IMR-90 (cell line): Measurements from ENCODE around the gene TTLL11. TPM values are rescaled to one million over a fixed set of nuclear protein-coding genes. Genes with fewer than 3 reads are reported as not detected.

ENCODE experiments used
- ATAC-seq: fragments of 200-7000 bp; cut with Tn5 transposase; 2 replicates; pipeline ENCODE4 v1.9.1; 2020; ENCODE audit warnings: low read depth, mild to moderate bottlenecking, moderate library complexity
- BruUV-seq: library from RNA; stranded (reverse); fragments of 400-500 nt; replicated peaks from 2 replicates; lab custom pipeline; 2021; lab: Mats Ljungman, UMichigan
- CTCF ChIA-PET: fragments of 300-600 bp; formaldehyde crosslinking; extraction: SDS; loops from one replicate; lab custom pipeline; 2021; ENCODE audit warnings: antibody characterized with exemption; lab: Yijun Ruan, JAX
- POLR2A ChIA-PET: fragments of 300-600 bp; sonication (Branson Sonifier 250); formaldehyde crosslinking; loops from one replicate; lab custom pipeline; 2022; ENCODE audit warnings: antibody characterized with exemption; ENCODE audit not compliant: unreplicated experiment; lab: Charles Lee
- DNase-seq: peaks from one replicate; pipeline ENCODE4 v3.0.0; 2013
- H2AFZ ChIP-seq: replicated peaks from 2 replicates; pipeline ENCODE3; 2013; ENCODE audit warnings: low read length, mild to moderate bottlenecking; ENCODE audit not compliant: poor library complexity
- H2AK5ac ChIP-seq: 2 replicates; pipeline ENCODE4 v1.6.1; 2013; ENCODE audit warnings: low read depth, low read length, inconsistent platforms
- H2AK9ac ChIP-seq: replicated peaks from 2 replicates; pipeline ENCODE3; 2013; ENCODE audit warnings: mild to moderate bottlenecking, low read depth, low read length, moderate library complexity; ENCODE audit not compliant: poor library complexity
- H2BK120ac ChIP-seq: 2 replicates; pipeline ENCODE4 v1.6.1; 2013; ENCODE audit warnings: low read depth, low read length, inconsistent platforms
- H2BK15ac ChIP-seq: 3 replicates; pipeline ENCODE4 v1.6.1; 2013; ENCODE audit warnings: low read depth, low read length, inconsistent platforms
- H2BK20ac ChIP-seq: 2 replicates; pipeline ENCODE4 v1.6.1; 2013; ENCODE audit warnings: low read depth, mild to moderate bottlenecking, inconsistent platforms, low read length, moderate library complexity
- H2BK5ac ChIP-seq: 2 replicates; pipeline ENCODE4 v1.6.1; 2013; ENCODE audit warnings: mild to moderate bottlenecking, low read depth, low read length, inconsistent platforms; ENCODE audit not compliant: poor library complexity, severe bottlenecking
- H3K14ac ChIP-seq: replicated peaks from 2 replicates; pipeline ENCODE4 v1.6.1; 2013; ENCODE audit warnings: low read depth, low read length, inconsistent platforms
- H3K18ac ChIP-seq: 2 replicates; pipeline ENCODE4 v1.6.1; 2013; ENCODE audit warnings: low read depth, low read length, control low read depth
- H3K23ac ChIP-seq: 2 replicates; pipeline ENCODE4 v1.6.1; 2013; ENCODE audit warnings: low read depth, low read length, inconsistent platforms
- H3K27ac ChIP-seq: 2 replicates; pipeline ENCODE4 v1.5.1; 2013; ENCODE audit warnings: mild to moderate bottlenecking, control low read depth, low read length; ENCODE audit not compliant: insufficient read depth
- H3K27me3 ChIP-seq: 2 replicates; pipeline ENCODE4 v1.6.1; 2013; ENCODE audit warnings: low read length; ENCODE audit not compliant: control insufficient read depth, insufficient read depth
- H3K36me3 ChIP-seq: 2 replicates; pipeline ENCODE4 v1.6.1; 2013; ENCODE audit warnings: low read length, mixed read lengths; ENCODE audit not compliant: control insufficient read depth, insufficient read depth
- H3K4ac ChIP-seq: 2 replicates; pipeline ENCODE4 v1.6.1; 2013; ENCODE audit warnings: low read depth, low read length, inconsistent platforms
- H3K4me1 ChIP-seq: 2 replicates; pipeline ENCODE4 v1.6.1; 2013; ENCODE audit warnings: low read length, mixed read lengths; ENCODE audit not compliant: control insufficient read depth, insufficient read depth
- H3K4me2 ChIP-seq: 2 replicates; pipeline ENCODE4 v1.6.1; 2013; ENCODE audit warnings: low read depth, mild to moderate bottlenecking, control low read depth, low read length, moderate library complexity
- H3K4me3 ChIP-seq: 2 replicates; pipeline ENCODE4 v1.5.1; 2013; ENCODE audit warnings: low read depth, mild to moderate bottlenecking, control low read depth, low read length, moderate library complexity; ENCODE audit not compliant: insufficient read depth
- H3K56ac ChIP-seq: 2 replicates; pipeline ENCODE4 v1.6.1; 2013; ENCODE audit warnings: low read length, inconsistent platforms; ENCODE audit not compliant: insufficient read depth; ENCODE audit errors: extremely low read depth
- H3K79me1 ChIP-seq, 2 experiments: 2 replicates each; pipeline ENCODE4 v1.6.1; 2013; ENCODE audit warnings: low read length in 2 of 2, inconsistent platforms in 1 of 2, low read depth in 1 of 2
- H3K9ac ChIP-seq: 2 replicates; pipeline ENCODE4 v1.6.1; 2013; ENCODE audit warnings: low read depth, low read length, control low read depth
- H3K9me1 ChIP-seq: 2 replicates; pipeline ENCODE4 v1.6.1; 2013; ENCODE audit warnings: low read length, inconsistent platforms; ENCODE audit not compliant: insufficient read depth
- H3K9me3 ChIP-seq: 2 replicates; pipeline ENCODE4 v1.6.1; 2013; ENCODE audit warnings: low read length; ENCODE audit not compliant: control insufficient read depth, insufficient read depth
- H4K20me1 ChIP-seq: 2 replicates; pipeline ENCODE4 v1.6.1; 2013; ENCODE audit warnings: low read length, inconsistent platforms; ENCODE audit not compliant: insufficient read depth
- H4K5ac ChIP-seq: 2 replicates; pipeline ENCODE4 v1.6.1; 2013; ENCODE audit warnings: mild to moderate bottlenecking, low read depth, low read length, control low read depth
- H4K8ac ChIP-seq, 2 experiments: 2 replicates each; pipeline ENCODE4 v1.6.1; 2013; ENCODE audit warnings: low read depth in 2 of 2, low read length in 2 of 2, control low read depth in 1 of 2, inconsistent platforms in 1 of 2
- H4K91ac ChIP-seq: 2 replicates; pipeline ENCODE4 v1.6.1; 2013; ENCODE audit warnings: low read depth, low read length, inconsistent platforms; ENCODE audit not compliant: insufficient read depth
- WGBS, 2 experiments: methylation state at CpG; one replicate each; pipeline versions ENCODE4 v1.1.5 to v1.1.7; 2013; ENCODE audit warnings: missing lambda C conversion rate in 2 of 2; ENCODE audit not compliant: insufficient read length in 1 of 2; ENCODE audit errors: extremely low coverage in 2 of 2; 5-methylcytosine and 5-hydroxymethylcytosine counted together
- dilution Hi-C: fragments of 300-500 bp; cut with HindIII; formaldehyde crosslinking; loops from one replicate; pipeline ENCODE4 v1.14.3; 2018; ENCODE audit warnings: low sequenced_read_pairs; ENCODE audit not compliant: unreplicated experiment
- in situ Hi-C: fragments of 300-500 bp; cut with MboI; formaldehyde crosslinking; loops from 3 replicates; pipeline ENCODE4 v1.14.3; 2019; ENCODE audit warnings: low sequenced_read_pairs, inconsistent platforms, mixed read lengths
- intact Hi-C: fragments of 100-400 bp; cut with micrococcal nuclease; formaldehyde crosslinking; loops from 2 replicates; pipeline ENCODE4 v1.10.0; 2022
- polyA plus RNA-seq, 3 experiments: library from polyadenylated mRNA; depleted of rRNA; stranded (reverse); fragments of >200 nt; gene quantifications; 2 replicates each; pipeline ENCODE4 v1.2.3, GENCODE V29; 2012; ENCODE audit warnings: low replicate concordance in 1 of 3
- total RNA-seq: library from RNA; depleted of rRNA; stranded (reverse); fragments of >200 nt; gene quantifications from 2 replicates; pipeline ENCODE4 v1.2.3, GENCODE V29; 2012
- TF ChIP-seq, protein P1 (sequence below): fragments of 150-350 bp; IDR thresholded peaks from 2 replicates; pipeline ENCODE4 v1.6.1; 2016; ENCODE audit warnings: low read depth, mild to moderate bottlenecking, low read length, moderate library complexity, borderline replicate concordance

Gene TTLL11
- total and polyA plus RNA-seq, 2 of the 4 experiments (the other 2 are of a cell fraction): 2.0 to 4.6 TPM

DNA sequence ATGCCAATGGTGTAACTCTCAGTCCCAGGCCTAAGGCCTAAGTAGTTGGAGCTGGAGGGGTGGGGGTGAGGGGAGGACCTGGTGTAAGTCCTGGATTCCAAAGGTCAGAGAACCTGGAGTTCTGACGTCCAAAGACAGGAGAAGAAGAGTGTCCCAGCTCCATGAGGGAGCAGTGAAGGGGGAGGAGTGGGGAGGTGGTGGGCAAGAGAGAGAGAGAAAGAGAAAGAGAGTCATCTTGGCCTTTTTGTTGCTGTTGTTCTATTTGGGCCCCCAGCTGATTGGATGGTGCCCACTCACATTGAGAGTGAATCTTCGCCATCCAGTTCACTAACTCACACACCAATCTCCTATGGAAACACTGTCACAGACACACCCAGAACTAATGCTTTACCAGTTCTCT, 242.7 kb downstream of the TTLL11 start:
- no peak overlapping the region for H2AFZ ChIP-seq
- no peak overlapping the region for H4K5ac ChIP-seq
- no peak overlapping the region for H2AK5ac ChIP-seq
- dilution Hi-C loops (no loop called here), intact Hi-C loops (no loop called here), in situ Hi-C loops (no loop called here)
- H4K20me1 ChIP-seq: no peaks in the 10 kb centered on the region
- peaks cover 3% of the 10 kb centered on the region; the same call in 1 of the 2 replicates for H3K4me1 ChIP-seq
- no peak overlapping the region for H2BK5ac ChIP-seq
- ChIA-PET CTCF (no interaction called here), POLR2A (no interaction called here)
- H3K14ac ChIP-seq: no peak overlapping the region
- no peaks in the 10 kb centered on the region; the same call in 1 of the 2 replicates for H3K9me1 ChIP-seq
- H2BK20ac ChIP-seq: no peak overlapping the region
- H3K18ac ChIP-seq: no peak overlapping the region
- no peak for ATAC-seq
- DNase-seq: no peak
- 100% methylated on average over 2 of the region's 2 CpGs; no CpG with 5 or more reads in 1 of the 2 experiments for WGBS, 2 experiments
- no peak overlapping the region for H2AK9ac ChIP-seq
- no peaks in the 10 kb centered on the region for H3K27me3 ChIP-seq
- no TSS peak for BruUV-seq
- TF ChIP-seq, protein P1, sequence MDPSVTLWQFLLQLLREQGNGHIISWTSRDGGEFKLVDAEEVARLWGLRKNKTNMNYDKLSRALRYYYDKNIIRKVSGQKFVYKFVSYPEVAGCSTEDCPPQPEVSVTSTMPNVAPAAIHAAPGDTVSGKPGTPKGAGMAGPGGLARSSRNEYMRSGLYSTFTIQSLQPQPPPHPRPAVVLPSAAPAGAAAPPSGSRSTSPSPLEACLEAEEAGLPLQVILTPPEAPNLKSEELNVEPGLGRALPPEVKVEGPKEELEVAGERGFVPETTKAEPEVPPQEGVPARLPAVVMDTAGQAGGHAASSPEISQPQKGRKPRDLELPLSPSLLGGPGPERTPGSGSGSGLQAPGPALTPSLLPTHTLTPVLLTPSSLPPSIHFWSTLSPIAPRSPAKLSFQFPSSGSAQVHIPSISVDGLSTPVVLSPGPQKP: no peak
- H3K27ac ChIP-seq: no peak overlapping the region
- no peak overlapping the region for H3K4me3 ChIP-seq
- no peak overlapping the region for H2BK120ac ChIP-seq
- no peak overlapping the region for H2BK15ac ChIP-seq
- H3K56ac ChIP-seq: no peak overlapping the region
- H3K36me3 ChIP-seq: no peaks in the 10 kb centered on the region
- H4K8ac ChIP-seq: no peak overlapping the region
- H3K9ac ChIP-seq: no peak overlapping the region
- H3K4ac ChIP-seq: no peak overlapping the region
- H3K9me3 ChIP-seq: peaks cover 2% of the 10 kb centered on the region; the same call in 1 of the 2 replicates
- no peak overlapping the region for H3K23ac ChIP-seq
- no peaks in the 10 kb centered on the region for H3K79me1 ChIP-seq
- H3K4me2 ChIP-seq: no peak overlapping the region
- no peak overlapping the region for H4K91ac ChIP-seq
